K562 (cell line): ENCODE data around the gene TPCN1. TPM values are rescaled to one million over a fixed set of nuclear protein-coding genes. Genes with fewer than 3 reads are reported as not detected.

ENCODE experiments used
- ATAC-seq: fragments of 200-7000 bp; cut with Tn5 transposase; 3 replicates; pipeline ENCODE4 v1.9.1; 2020; ENCODE audit warnings: moderate library complexity
- BruUV-seq: library from RNA; stranded (reverse); fragments of 400-500 nt; replicated peaks from 2 replicates; lab custom pipeline; 2021; lab: Mats Ljungman, UMichigan
- CTCF ChIA-PET: fragments of 300-600 bp; formaldehyde crosslinking; extraction: SDS; loops from one replicate; lab custom pipeline; 2021; ENCODE audit warnings: low intra/inter-chr PET ratio; lab: Yijun Ruan, JAX
- POLR2A ChIA-PET: fragments of 300-600, 350-650 bp; sonication (Branson Sonifier 250); formaldehyde crosslinking; extraction: SDS; loops from one replicate; lab custom pipeline; 2021; ENCODE audit warnings: antibody characterized with exemption, inconsistent platforms; lab: Yijun Ruan, JAX
- DNase-seq, 4 experiments: peaks; one replicate each; pipeline versions ENCODE4 v3.0.0 to v3.0.0-alpha.2; 2011 to 2018; ENCODE audit warnings: low spot score in 3 of 4, mixed read lengths in 3 of 4; ENCODE audit errors: extremely low read depth in 1 of 4
- FAIRE-seq: peaks from 2 replicates; lab custom pipeline; 2011; peaks lifted over from hg19 to GRCh38; lab: Jason Lieb, UNC
- H2AFZ ChIP-seq: 2 replicates; pipeline ENCODE4 v1.6.0; 2011; ENCODE audit warnings: low read depth, low read length, control low read depth, inconsistent platforms
- H3K27ac ChIP-seq: fragments of 200-600 bp; 3 replicates; pipeline ENCODE4 v1.8.0; 2011; ENCODE audit warnings: low read depth, mild to moderate bottlenecking, control low read depth, inconsistent platforms, low read length, moderate library complexity, mixed read lengths; ENCODE audit errors: extremely low read depth
- H3K27me3 ChIP-seq, 2 experiments: fragments of 300-600 bp in 1 of 2; 2 replicates in 1 of 2; 3 replicates in 1 of 2; pipeline versions ENCODE4 v1.6.0 to v1.8.0; 2011; ENCODE audit warnings: inconsistent platforms in 2 of 2, low read length in 2 of 2, mild to moderate bottlenecking in 1 of 2, mixed read lengths in 1 of 2, moderate library complexity in 1 of 2; ENCODE audit not compliant: control insufficient read depth in 2 of 2, insufficient read depth in 2 of 2
- H3K36me3 ChIP-seq: fragments of 300-600 bp; 3 replicates; pipeline ENCODE4 v1.8.0; 2011; ENCODE audit warnings: mild to moderate bottlenecking, low read length, inconsistent platforms; ENCODE audit not compliant: control insufficient read depth, insufficient read depth
- H3K4me1 ChIP-seq, 2 experiments: fragments of 200-600 bp in 1 of 2; replicated peaks in 1 of 2; 2 replicates in 1 of 2; 3 replicates in 1 of 2; pipeline versions ENCODE4 v1.5.1 to v1.8.0; 2011; ENCODE audit warnings: inconsistent platforms in 2 of 2, low read length in 2 of 2, mild to moderate bottlenecking in 1 of 2, mixed read lengths in 1 of 2, moderate library complexity in 1 of 2; ENCODE audit not compliant: control insufficient read depth in 2 of 2, insufficient read depth in 2 of 2
- H3K4me2 ChIP-seq: 2 replicates; pipeline ENCODE4 v1.6.1; 2011; ENCODE audit warnings: low read length, control low read depth, inconsistent platforms, mixed read lengths; ENCODE audit not compliant: insufficient read depth
- H3K4me3 ChIP-seq: fragments of 200-600 bp; sonication (generic), shearing (Covaris generic); 2 replicates; pipeline ENCODE4 v1.5.1; 2016; ENCODE audit warnings: control low read depth, inconsistent platforms
- H3K79me2 ChIP-seq: fragments of 200-600 bp; 3 replicates; pipeline ENCODE4 v1.8.0; 2011; ENCODE audit warnings: low read length, inconsistent platforms; ENCODE audit not compliant: control insufficient read depth, insufficient read depth
- H3K9ac ChIP-seq, 2 experiments: 2 replicates each; pipeline versions ENCODE4 v1.6.0 to v1.6.1; 2011; ENCODE audit warnings: low read depth in 2 of 2, low read length in 2 of 2, control low read depth in 1 of 2, inconsistent platforms in 1 of 2, mild to moderate bottlenecking in 1 of 2, mixed read lengths in 1 of 2; ENCODE audit not compliant: insufficient read depth in 1 of 2
- H3K9me1 ChIP-seq: one replicate; pipeline ENCODE4 v1.6.0; 2011; ENCODE audit warnings: inconsistent platforms, mild to moderate bottlenecking, low read length, moderate library complexity; ENCODE audit not compliant: control insufficient read depth, insufficient read depth
- H3K9me3 ChIP-seq: replicated peaks from 2 replicates; pipeline ENCODE4 v1.5.1; 2011; ENCODE audit warnings: low read depth, low read length, inconsistent platforms; ENCODE audit not compliant: control insufficient read depth, insufficient read depth
- H4K20me1 ChIP-seq: replicated peaks from 2 replicates; pipeline ENCODE4 v1.6.1; 2011; ENCODE audit warnings: low read length, inconsistent platforms, mixed read lengths; ENCODE audit not compliant: control insufficient read depth, insufficient read depth
- FIP1L1 ChIP-seq: fragments of 200-400 bp; formaldehyde crosslinking; IDR thresholded peaks from 2 replicates; pipeline ENCODE4 v1.6.1; 2018; ENCODE audit warnings: mild to moderate bottlenecking, low read depth, low read length; ENCODE audit not compliant: poor library complexity, severe bottlenecking
- NBN ChIP-seq: fragments of 450-650 bp; IDR thresholded peaks from 2 replicates; pipeline ENCODE4 v1.6.1; 2016; ENCODE audit warnings: low read depth, mild to moderate bottlenecking
- PHTF2 ChIP-seq: fragments of 250-450 bp; sonication (Bioruptor Pico); IDR thresholded peaks from 2 replicates; pipeline ENCODE4 v1.5.0; 2021; ENCODE audit warnings: mild to moderate bottlenecking
- PYGO2 ChIP-seq: fragments of 450-650 bp; IDR thresholded peaks from 2 replicates; pipeline ENCODE4 v1.6.1; 2016; ENCODE audit warnings: mild to moderate bottlenecking, missing genetic modification characterization, moderate library complexity, missing compliant biosample characterization
- SAFB ChIP-seq: fragments of 200-400 bp; formaldehyde crosslinking; IDR thresholded peaks from 2 replicates; pipeline ENCODE4 v1.6.1; 2017; ENCODE audit warnings: low read depth, low read length, borderline replicate concordance
- WGBS: fragments of 100-300 bp; shearing (Covaris generic); methylation state at CpG from one replicate; pipeline ENCODE4 v1.1.6; 2016; ENCODE audit warnings: low coverage, mixed read lengths; ENCODE audit not compliant: insufficient coverage; ENCODE audit errors: missing lambda C conversion rate; 5-methylcytosine and 5-hydroxymethylcytosine counted together
- in situ Hi-C: fragments of 300-500 bp; cut with MboI; formaldehyde crosslinking; loops from 4 replicates; pipeline ENCODE4 v1.15.0; 2018; ENCODE audit warnings: inconsistent platforms, mixed read lengths
- intact Hi-C: fragments of 100-400 bp; cut with micrococcal nuclease; formaldehyde crosslinking; loops from 2 replicates; pipeline ENCODE4 v1.14.2; 2022
- polyA plus RNA-seq, 8 experiments: library from polyadenylated mRNA; depleted of rRNA in 4 of 8; stranded (reverse) in 5 of 8; unstranded in 3 of 8; fragments of >200 nt; fragmentation: Nextera tagmentation in 2 of 8; fragmentation: Illumina TruSeq in 1 of 8; extraction: Ambion mirVana in 2 of 8; extraction: Trizol in 1 of 8; gene quantifications; 2 replicates each; pipeline versions ENCODE4 v1.2.1 to v1.2.3, GENCODE V29; 2011 to 2014; ENCODE audit warnings: inconsistent platforms in 1 of 8, missing spikeins in 1 of 8
- total RNA-seq, 7 experiments: library from RNA; depleted of rRNA in 6 of 7; stranded (reverse); fragments of >200 nt in 6 of 7; fragmentation: Illumina TruSeq in 2 of 7; extraction: Trizol in 2 of 7; gene quantifications; 2 replicates each; pipeline versions ENCODE4 v1.2.1 to v1.2.3, GENCODE V29; 2011 to 2021; ENCODE audit warnings: low replicate concordance in 1 of 7
- TF ChIP-seq, protein P1 (sequence below): sonication (generic); formaldehyde crosslinking; IDR thresholded peaks from 2 replicates; pipeline ENCODE4 v1.8.1; 2023; ENCODE audit warnings: mild to moderate bottlenecking, missing genetic modification reagents
- TF ChIP-seq, protein P2 (sequence below): sonication (generic); formaldehyde crosslinking; IDR thresholded peaks from 2 replicates; pipeline ENCODE4 v1.8.1; 2023; ENCODE audit warnings: mild to moderate bottlenecking, missing genetic modification reagents, moderate library complexity

TPCN1 gene
- total and polyA plus RNA-seq, 9 of the 15 experiments (the other 6 are each of a cell fraction or from before 2014, with no cell fraction given), result 0.80 to 23.8 (median 7.4) TPM

GRCh38 chr12:113315358-113315757 lies 94.1 kb downstream of the TPCN1 start:
- H4K20me1 ChIP-seq, result no peaks in the 10 kb centered on the region; the same call in 1 of the 2 replicates
- H3K4me3 ChIP-seq, result no peak overlapping the region
- H3K9me1 ChIP-seq, result peaks cover 5% of the 10 kb centered on the region
- TF ChIP-seq, protein P1, sequence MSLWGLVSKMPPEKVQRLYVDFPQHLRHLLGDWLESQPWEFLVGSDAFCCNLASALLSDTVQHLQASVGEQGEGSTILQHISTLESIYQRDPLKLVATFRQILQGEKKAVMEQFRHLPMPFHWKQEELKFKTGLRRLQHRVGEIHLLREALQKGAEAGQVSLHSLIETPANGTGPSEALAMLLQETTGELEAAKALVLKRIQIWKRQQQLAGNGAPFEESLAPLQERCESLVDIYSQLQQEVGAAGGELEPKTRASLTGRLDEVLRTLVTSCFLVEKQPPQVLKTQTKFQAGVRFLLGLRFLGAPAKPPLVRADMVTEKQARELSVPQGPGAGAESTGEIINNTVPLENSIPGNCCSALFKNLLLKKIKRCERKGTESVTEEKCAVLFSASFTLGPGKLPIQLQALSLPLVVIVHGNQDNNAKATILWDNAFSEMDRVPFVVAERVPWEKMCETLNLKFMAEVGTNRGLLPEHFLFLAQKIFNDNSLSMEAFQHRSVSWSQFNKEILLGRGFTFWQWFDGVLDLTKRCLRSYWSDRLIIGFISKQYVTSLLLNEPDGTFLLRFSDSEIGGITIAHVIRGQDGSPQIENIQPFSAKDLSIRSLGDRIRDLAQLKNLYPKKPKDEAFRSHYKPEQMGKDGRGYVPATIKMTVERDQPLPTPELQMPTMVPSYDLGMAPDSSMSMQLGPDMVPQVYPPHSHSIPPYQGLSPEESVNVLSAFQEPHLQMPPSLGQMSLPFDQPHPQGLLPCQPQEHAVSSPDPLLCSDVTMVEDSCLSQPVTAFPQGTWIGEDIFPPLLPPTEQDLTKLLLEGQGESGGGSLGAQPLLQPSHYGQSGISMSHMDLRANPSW (CRISPR knock-in tag), result no peak
- TF ChIP-seq PHTF2 (CRISPR knock-in tag), result no peak
- no peak for TF ChIP-seq SAFB
- TF ChIP-seq NBN, result no peak
- TF ChIP-seq, protein P2, sequence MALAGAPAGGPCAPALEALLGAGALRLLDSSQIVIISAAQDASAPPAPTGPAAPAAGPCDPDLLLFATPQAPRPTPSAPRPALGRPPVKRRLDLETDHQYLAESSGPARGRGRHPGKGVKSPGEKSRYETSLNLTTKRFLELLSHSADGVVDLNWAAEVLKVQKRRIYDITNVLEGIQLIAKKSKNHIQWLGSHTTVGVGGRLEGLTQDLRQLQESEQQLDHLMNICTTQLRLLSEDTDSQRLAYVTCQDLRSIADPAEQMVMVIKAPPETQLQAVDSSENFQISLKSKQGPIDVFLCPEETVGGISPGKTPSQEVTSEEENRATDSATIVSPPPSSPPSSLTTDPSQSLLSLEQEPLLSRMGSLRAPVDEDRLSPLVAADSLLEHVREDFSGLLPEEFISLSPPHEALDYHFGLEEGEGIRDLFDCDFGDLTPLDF (CRISPR knock-in tag), result no peak
- no peak for TF ChIP-seq FIP1L1
- no peak for TF ChIP-seq PYGO2 (tag)
- TF ChIP-seq, all 486 proteins: peak for 0
- FAIRE-seq, result no peak
- Histone ChIP-seq H3K27me3 (no peaks in the 10 kb centered on the region), H3K79me2 (no peaks in the 10 kb centered on the region), H3K27ac (no peak overlapping the region), H3K4me1 (peaks cover 7% of the 10 kb centered on the region in 2 experiments), H3K36me3 (peaks cover 79% of the 10 kb centered on the region), H3K4me2 (no peak overlapping the region), H3K9me3 (no peaks in the 10 kb centered on the region), H2AFZ (no peak overlapping the region), H3K9ac (no peak overlapping the region; a peak in 1 of 4 replicates)
- ATAC-seq, result no peak
- no peak for DNase-seq
- in situ Hi-C loops, result loop anchor here (10.0 kb wide), 1 partner anchor 599 kb away; no protein-coding TSS in a partner anchor
- ChIA-PET POLR2A (interaction anchor here (2.0 kb wide), 1 partner anchor 13 kb away, joined by 4 read pairs; no protein-coding TSS in a partner anchor), CTCF (no interaction called here)
- intact Hi-C loops, result no loop called here
- WGBS, result 88% methylated on average over 9 of the region's 9 CpGs
- BruUV-seq, result no TSS peak
